H9 (cell line): ENCODE results near the gene PBX4. TPM values are rescaled to one million over a fixed set of nuclear protein-coding genes. Genes with fewer than 3 reads are reported as not detected.

Experiments
- DNase-seq: peaks from one replicate; pipeline ENCODE4 v3.0.0-alpha.2; 2017
- H2AFZ ChIP-seq: one replicate; pipeline ENCODE4 v1.6.1; 2013; ENCODE audit warnings: mild to moderate bottlenecking, low read length, control low read depth, moderate library complexity
- H2AK5ac ChIP-seq: 2 replicates; pipeline ENCODE4 v1.6.1; 2013; ENCODE audit warnings: low read length, control low read depth, mixed read lengths; ENCODE audit not compliant: insufficient read length
- H2BK120ac ChIP-seq: one replicate; pipeline ENCODE4 v1.6.1; 2013; ENCODE audit warnings: low read depth, mild to moderate bottlenecking, low read length, control low read depth, inconsistent platforms; ENCODE audit not compliant: poor library complexity, severe bottlenecking
- H2BK12ac ChIP-seq: 2 replicates; pipeline ENCODE4 v1.6.1; 2013; ENCODE audit warnings: low read length, control low read depth, mixed read lengths, low read depth; ENCODE audit not compliant: insufficient read length
- H2BK15ac ChIP-seq: 2 replicates; pipeline ENCODE4 v1.6.1; 2013; ENCODE audit warnings: low read depth, low read length, control low read depth
- H2BK20ac ChIP-seq: one replicate; pipeline ENCODE4 v1.6.1; 2013; ENCODE audit warnings: low read depth, mild to moderate bottlenecking, low read length, control low read depth, inconsistent platforms; ENCODE audit not compliant: poor library complexity, severe bottlenecking
- H2BK5ac ChIP-seq: 2 replicates; pipeline ENCODE4 v1.6.1; 2013; ENCODE audit warnings: low read length, control low read depth, mixed read lengths; ENCODE audit not compliant: insufficient read length
- H3K14ac ChIP-seq: 2 replicates; pipeline ENCODE4 v1.6.1; 2013; ENCODE audit warnings: low read length, control low read depth; ENCODE audit not compliant: insufficient read depth
- H3K18ac ChIP-seq: 2 replicates; pipeline ENCODE4 v1.6.1; 2013; ENCODE audit warnings: low read depth, mild to moderate bottlenecking, mixed read lengths, low read length, control low read depth; ENCODE audit not compliant: insufficient read length
- H3K23ac ChIP-seq: 2 replicates; pipeline ENCODE4 v1.6.1; 2013; ENCODE audit warnings: low read length, control low read depth, mixed read lengths, low read depth; ENCODE audit not compliant: insufficient read length
- H3K23me2 ChIP-seq: 2 replicates; pipeline ENCODE4 v1.6.1; 2013; ENCODE audit warnings: low read depth, mild to moderate bottlenecking, mixed read lengths, low read length, control low read depth; ENCODE audit not compliant: insufficient read length, poor library complexity, severe bottlenecking
- H3K27ac ChIP-seq: 2 replicates; pipeline ENCODE4 v1.5.1; 2013; ENCODE audit warnings: low read length, control low read depth, mixed read lengths, low read depth; ENCODE audit not compliant: insufficient read length
- H3K27me3 ChIP-seq: 2 replicates; pipeline ENCODE4 v1.6.1; 2013; ENCODE audit warnings: low read length, control low read depth, inconsistent platforms; ENCODE audit not compliant: insufficient read depth
- H3K4ac ChIP-seq: 2 replicates; pipeline ENCODE4 v1.6.1; 2013; ENCODE audit warnings: low read depth, mild to moderate bottlenecking, control low read depth, inconsistent platforms, low read length, moderate library complexity
- H3K4me1 ChIP-seq: 2 replicates; pipeline ENCODE4 v1.6.1; 2013; ENCODE audit warnings: low read length, control low read depth, inconsistent platforms; ENCODE audit not compliant: insufficient read depth
- H3K4me2 ChIP-seq: 2 replicates; pipeline ENCODE4 v1.6.1; 2013; ENCODE audit warnings: low read length, control low read depth, mixed read lengths; ENCODE audit not compliant: insufficient read length, insufficient read depth
- H3K56ac ChIP-seq: 2 replicates; pipeline ENCODE4 v1.6.1; 2013; ENCODE audit warnings: low read depth, mild to moderate bottlenecking, mixed read lengths, low read length, control low read depth; ENCODE audit not compliant: insufficient read length
- H3K79me1 ChIP-seq: 2 replicates; pipeline ENCODE4 v1.6.1; 2013; ENCODE audit warnings: low read depth, mild to moderate bottlenecking, moderate library complexity, low read length, control low read depth, inconsistent platforms; ENCODE audit not compliant: insufficient read depth, poor library complexity, severe bottlenecking
- H3K79me2 ChIP-seq: 2 replicates; pipeline ENCODE4 v1.6.1; 2013; ENCODE audit warnings: low read length, control low read depth, inconsistent platforms; ENCODE audit not compliant: insufficient read depth
- H3K9ac ChIP-seq: 2 replicates; pipeline ENCODE4 v1.6.1; 2013; ENCODE audit warnings: low read length, control low read depth, mixed read lengths; ENCODE audit not compliant: insufficient read length; ENCODE audit errors: extremely low read depth
- H3K9me3 ChIP-seq: one replicate; pipeline ENCODE4 v1.6.1; 2013; ENCODE audit warnings: low read depth, low read length, inconsistent platforms; ENCODE audit not compliant: control insufficient read depth
- H3T11ph ChIP-seq: one replicate; pipeline ENCODE4 v1.6.1; 2013; ENCODE audit warnings: mild to moderate bottlenecking, low read length, control low read depth, inconsistent platforms
- H4K20me1 ChIP-seq: one replicate; pipeline ENCODE4 v1.6.1; 2013; ENCODE audit not compliant: control insufficient read depth, insufficient read length, insufficient read depth
- H4K5ac ChIP-seq: 2 replicates; pipeline ENCODE4 v1.6.1; 2013; ENCODE audit warnings: low read depth, mild to moderate bottlenecking, mixed read lengths, low read length, control low read depth; ENCODE audit not compliant: insufficient read length
- H4K8ac ChIP-seq: replicated peaks from 2 replicates; pipeline ENCODE4 v1.6.1; 2013; ENCODE audit warnings: low read length, control low read depth, mixed read lengths, low read depth; ENCODE audit not compliant: insufficient read length
- H4K91ac ChIP-seq: 2 replicates; pipeline ENCODE4 v1.6.1; 2013; ENCODE audit warnings: low read depth, mild to moderate bottlenecking, moderate library complexity, mixed read lengths, low read length, control low read depth; ENCODE audit not compliant: insufficient read length
- H3K27ac Mint-ChIP-seq, 3 experiments: 2 replicates in 2 of 3; 3 replicates in 1 of 3; pipeline ENCODE4 v1.8.0; 2020 to 2021; ENCODE audit warnings: mixed read lengths in 3 of 3, mild to moderate bottlenecking in 1 of 3, moderate library complexity in 1 of 3
- H3K27me3 Mint-ChIP-seq: 2 replicates; pipeline ENCODE4 v1.8.0; 2021; ENCODE audit warnings: low read depth, mild to moderate bottlenecking, moderate library complexity, mixed read lengths
- H3K36me3 Mint-ChIP-seq, 3 experiments: 2 replicates in 2 of 3; 3 replicates in 1 of 3; pipeline ENCODE4 v1.8.0; 2020 to 2021; ENCODE audit warnings: low read depth in 3 of 3, mixed read lengths in 3 of 3; ENCODE audit not compliant: insufficient read depth in 1 of 3
- H3K4me1 Mint-ChIP-seq, 2 experiments: 2 replicates each; pipeline ENCODE4 v1.8.0; 2020; ENCODE audit warnings: mixed read lengths in 2 of 2
- H3K4me3 Mint-ChIP-seq, 2 experiments: 2 replicates in 1 of 2; 3 replicates in 1 of 2; pipeline ENCODE4 v1.8.0; 2020 to 2021; ENCODE audit warnings: mild to moderate bottlenecking in 2 of 2, mixed read lengths in 2 of 2, moderate library complexity in 1 of 2
- H3K9me3 Mint-ChIP-seq, 2 experiments: 2 replicates in 1 of 2; 3 replicates in 1 of 2; pipeline ENCODE4 v1.8.0; 2020; ENCODE audit warnings: mild to moderate bottlenecking in 2 of 2, mixed read lengths in 2 of 2, moderate library complexity in 1 of 2
- WGBS: extraction: QIAGEN DNeasy Blood & Tissue Kit; methylation state at CpG from one replicate; pipeline ENCODE4 v1.1.7; 2013; ENCODE audit warnings: missing lambda C conversion rate, low lambda C conversion rate, mixed read lengths; ENCODE audit not compliant: insufficient read length; ENCODE audit errors: extremely low coverage; 5-methylcytosine and 5-hydroxymethylcytosine counted together
- total RNA-seq: library from RNA; stranded (reverse); gene quantifications from 2 replicates; pipeline ENCODE4 v1.2.1, GENCODE V29; 2021
- TF ChIP-seq, protein P1 (sequence below): fragments of 200-600 bp; sonication (generic); conservative IDR thresholded peaks from 3 replicates; pipeline ENCODE4 v1.8.0; 2021; ENCODE audit warnings: antibody characterized with exemption, mild to moderate bottlenecking

PBX4 gene
- total RNA-seq, 1 experiment from 2014 or later: 3.3 TPM

GRCh38 chr19:19525611-19526380, 92.7 kb downstream of the PBX4 start:
- no peak overlapping the region for H2BK120ac ChIP-seq
- no peak overlapping the region for H3K23ac ChIP-seq
- H3K9ac ChIP-seq: no peak overlapping the region
- no peak overlapping the region for H2BK20ac ChIP-seq
- H2AK5ac ChIP-seq: no peak overlapping the region
- no peak overlapping the region for H3K14ac ChIP-seq
- H3K79me2 ChIP-seq: no peaks in the 10 kb centered on the region; the same call in 1 of the 2 replicates
- no peak overlapping the region for H3T11ph ChIP-seq
- no peak overlapping the region for H3K18ac ChIP-seq
- peaks cover 11 to 24% of the 10 kb centered on the region in 2 experiments for H3K4me1 Mint-ChIP-seq
- peaks cover 12 to 60% (median 48%) of the 10 kb centered on the region in 3 experiments; a peak in 6 of 7 replicates for H3K36me3 Mint-ChIP-seq
- H4K8ac ChIP-seq: no peak overlapping the region
- no peaks in the 10 kb centered on the region for H3K4me1 ChIP-seq
- WGBS: no CpG with 5 or more reads among the region's 23 CpGs
- no peak overlapping the region for H3K27ac ChIP-seq
- H3K27me3 Mint-ChIP-seq: no peaks in the 10 kb centered on the region
- H2AFZ ChIP-seq: no peak overlapping the region
- peaks cover 6% of the 10 kb centered on the region for H3K79me1 ChIP-seq
- H2BK5ac ChIP-seq: no peak overlapping the region
- TF ChIP-seq, protein P1, sequence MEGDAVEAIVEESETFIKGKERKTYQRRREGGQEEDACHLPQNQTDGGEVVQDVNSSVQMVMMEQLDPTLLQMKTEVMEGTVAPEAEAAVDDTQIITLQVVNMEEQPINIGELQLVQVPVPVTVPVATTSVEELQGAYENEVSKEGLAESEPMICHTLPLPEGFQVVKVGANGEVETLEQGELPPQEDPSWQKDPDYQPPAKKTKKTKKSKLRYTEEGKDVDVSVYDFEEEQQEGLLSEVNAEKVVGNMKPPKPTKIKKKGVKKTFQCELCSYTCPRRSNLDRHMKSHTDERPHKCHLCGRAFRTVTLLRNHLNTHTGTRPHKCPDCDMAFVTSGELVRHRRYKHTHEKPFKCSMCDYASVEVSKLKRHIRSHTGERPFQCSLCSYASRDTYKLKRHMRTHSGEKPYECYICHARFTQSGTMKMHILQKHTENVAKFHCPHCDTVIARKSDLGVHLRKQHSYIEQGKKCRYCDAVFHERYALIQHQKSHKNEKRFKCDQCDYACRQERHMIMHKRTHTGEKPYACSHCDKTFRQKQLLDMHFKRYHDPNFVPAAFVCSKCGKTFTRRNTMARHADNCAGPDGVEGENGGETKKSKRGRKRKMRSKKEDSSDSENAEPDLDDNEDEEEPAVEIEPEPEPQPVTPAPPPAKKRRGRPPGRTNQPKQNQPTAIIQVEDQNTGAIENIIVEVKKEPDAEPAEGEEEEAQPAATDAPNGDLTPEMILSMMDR: no peak; the same call in 2 of the 3 replicates
- H4K20me1 ChIP-seq: peaks cover 3% of the 10 kb centered on the region
- H3K56ac ChIP-seq: no peak overlapping the region
- no peak overlapping the region for H4K5ac ChIP-seq
- no peak overlapping the region for H3K4me2 ChIP-seq
- H3K23me2 ChIP-seq: no peaks in the 10 kb centered on the region
- H3K4me3 Mint-ChIP-seq: no peak overlapping the region
- H4K91ac ChIP-seq: no peak overlapping the region
- H3K9me3 Mint-ChIP-seq: peaks cover 3 to 4% of the 10 kb centered on the region in 2 experiments; a peak in 3 of 5 replicates
- H2BK12ac ChIP-seq: no peak overlapping the region
- no peak for DNase-seq
- H3K27me3 ChIP-seq: no peaks in the 10 kb centered on the region
- H3K4ac ChIP-seq: no peak overlapping the region
- peak overlapping the region in 2 of 3 experiments; percentile 18 to 75; a peak in 2 of 7 replicates for H3K27ac Mint-ChIP-seq
- peaks cover 5% of the 10 kb centered on the region for H3K9me3 ChIP-seq
- H2BK15ac ChIP-seq: no peak overlapping the region
